ENCODE data around the gene ACTR3C. TPM values are rescaled to one million over a fixed set of nuclear protein-coding genes. Genes with fewer than 3 reads are reported as not detected.
"Not testable (repeated sequence)": the region's sequence is repeated elsewhere in the genome, so short reads cannot be mapped to it uniquely, and the experiment has no call there.

Gene ACTR3C
- total and polyA plus RNA-seq, 4 experiments from 2014 or later = 3.6 to 17.8 (median 10.8) TPM

- H3K4me1 ChIP-seq (ENCODE audit: insufficient read depth, low read length); H3K27ac Mint-ChIP-seq; H3K4me3 ChIP-seq (ENCODE audit: low read length in 2 of 2); POLR2A ChIA-PET (ENCODE audit: partially characterized antibody); H3K36me3 Mint-ChIP-seq; H3K4me3 Mint-ChIP-seq; H3K36me3 ChIP-seq (ENCODE audit: insufficient read depth, low read length); H3K27me3 Mint-ChIP-seq; H3K27ac ChIP-seq (ENCODE audit: low read depth, low read length); DNase-seq; H3K4me1 Mint-ChIP-seq; H3K27me3 ChIP-seq (ENCODE audit: insufficient read depth, low read length); intact Hi-C loops (cut with micrococcal nuclease); CTCF ChIA-PET (ENCODE audit: partially characterized antibody); H3K9me3 Mint-ChIP-seq; H3K9me3 ChIP-seq (ENCODE audit: control insufficient read depth in 1 of 2, low read length in 2 of 2): not testable (repeated sequence)
These were observed 120.5 kb downstream of the ACTR3C start for GRCh38 chr7:150202894-150203293.

Other genes starting within 250 kb of the ACTR3C start
- 10 to 100 TPM; 11.0 to 12.8 TPM for gene LRRC61, start 190 bp downstream of the ACTR3C start, total RNA-seq
- gene LRRC61, start 190 bp downstream of the ACTR3C start, polyA plus RNA-seq = 10 to 100 TPM; 14.8 to 16.0 TPM
- gene RARRES2, start 18.1 kb upstream of the ACTR3C start, total RNA-seq = not detected
- gene RARRES2, start 18.1 kb upstream of the ACTR3C start, polyA plus RNA-seq = not detected
- 10 to 100 TPM; 72.0 to 78.5 TPM for gene REPIN1, start 45.3 kb upstream of the ACTR3C start, total RNA-seq
- 10 to 100 TPM; 29.4 to 62.1 TPM for gene REPIN1, start 45.3 kb upstream of the ACTR3C start, polyA plus RNA-seq
- 1 to 10 TPM; 4.3 to 5.5 TPM for gene ZNF775, start 55.8 kb upstream of the ACTR3C start, total RNA-seq
- 1 to 10 TPM in 1 of 2 donors, under 1 TPM in 1; 0.67 to 7.6 TPM for gene ZNF775, start 55.8 kb upstream of the ACTR3C start, polyA plus RNA-seq
- 10 to 100 TPM; 59.0 to 62.5 TPM for gene GIMAP8, start 127.1 kb upstream of the ACTR3C start, total RNA-seq
- 10 to 100 TPM in 1 of 2 donors, 1 to 10 TPM in 1; 9.8 to 39.9 TPM for gene GIMAP8, start 127.1 kb upstream of the ACTR3C start, polyA plus RNA-seq
- 100 to 1,000 TPM; 464 to 476 TPM for gene GIMAP7, start 191.3 kb upstream of the ACTR3C start, total RNA-seq
- 1,000 to 10,000 TPM in 1 of 2 donors, 100 to 1,000 TPM in 1; 557 to 1,096 TPM for gene GIMAP7, start 191.3 kb upstream of the ACTR3C start, polyA plus RNA-seq
- 100 to 1,000 TPM; 418 to 448 TPM for gene GIMAP4, start 243.8 kb upstream of the ACTR3C start, total RNA-seq
- gene GIMAP4, start 243.8 kb upstream of the ACTR3C start, polyA plus RNA-seq = 100 to 1,000 TPM; 449 to 613 TPM